K562 (cell line): Measurements from ENCODE around the gene LYST.

Source experiments
- CBX3 ChIP-seq, 2 experiments: IDR thresholded peaks; 1 replicate in 1 of 2; 2 replicates in 1 of 2; pipeline ENCODE4 v1.6.1; 2012; ENCODE audit warnings: inconsistent platforms in 2 of 2, low read length in 2 of 2, borderline replicate concordance in 1 of 2, control low read depth in 1 of 2
- ERF ChIP-seq: fragments of 450-650 bp; formaldehyde crosslinking; IDR thresholded peaks from 2 replicates; pipeline ENCODE4 v1.4.0; 2020; ENCODE audit warnings: mild to moderate bottlenecking, mixed read lengths
- GABPB2 ChIP-seq: fragments of 250-450 bp; sonication (Bioruptor Pico); conservative IDR thresholded peaks from 2 replicates; pipeline ENCODE4 v1.5.1; 2021; ENCODE audit warnings: mild to moderate bottlenecking
- NCOR1 ChIP-seq: fragments of 450-650 bp; IDR thresholded peaks from 2 replicates; pipeline ENCODE4 v1.6.1; 2016; ENCODE audit warnings: mild to moderate bottlenecking, moderate library complexity
- SP1 ChIP-seq: sonication (generic); formaldehyde crosslinking; IDR thresholded peaks from 2 replicates; pipeline ENCODE4 v1.8.1; 2022; ENCODE audit warnings: mild to moderate bottlenecking, missing genetic modification reagents
- TCF7L2 ChIP-seq: fragments of 150-350 bp; IDR thresholded peaks from 2 replicates; pipeline ENCODE4 v1.6.1; 2016; ENCODE audit warnings: low read depth, mild to moderate bottlenecking, low read length, moderate library complexity
- TEAD4 ChIP-seq, 2 experiments: sonication (generic) in 1 of 2; formaldehyde crosslinking in 1 of 2; IDR thresholded peaks; 2 replicates each; pipeline versions ENCODE4 v1.6.1 to v1.8.0; 2012 to 2022; ENCODE audit warnings: borderline replicate concordance in 1 of 2, inconsistent platforms in 1 of 2, low read length in 1 of 2, mild to moderate bottlenecking in 1 of 2, missing genetic modification reagents in 1 of 2
- TF ChIP-seq, protein P1 (sequence below): sonication (generic); formaldehyde crosslinking; IDR thresholded peaks from 2 replicates; pipeline ENCODE4 v1.8.1; 2023; ENCODE audit warnings: mild to moderate bottlenecking, missing genetic modification reagents

DNA sequence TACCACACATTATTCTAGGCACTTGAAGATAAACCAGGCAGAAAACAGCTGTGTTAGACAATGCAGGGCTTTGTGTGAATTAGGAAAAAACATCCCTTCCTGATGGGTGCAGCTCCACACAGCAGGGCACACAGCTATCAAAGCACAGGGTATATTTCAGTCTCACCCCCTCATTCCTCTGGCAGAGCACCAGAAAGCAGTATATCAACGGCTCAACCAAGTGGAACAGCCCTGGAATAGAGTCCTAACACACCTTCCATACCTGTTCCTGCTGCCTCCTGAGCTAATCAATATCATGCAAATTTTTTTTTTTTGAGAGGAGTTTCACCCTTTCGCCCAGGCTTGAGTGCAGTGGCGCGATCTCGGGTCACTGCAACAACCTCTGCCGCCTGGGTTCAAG lies 32.1 kb downstream of the LYST start:
- TF ChIP-seq, protein P1, sequence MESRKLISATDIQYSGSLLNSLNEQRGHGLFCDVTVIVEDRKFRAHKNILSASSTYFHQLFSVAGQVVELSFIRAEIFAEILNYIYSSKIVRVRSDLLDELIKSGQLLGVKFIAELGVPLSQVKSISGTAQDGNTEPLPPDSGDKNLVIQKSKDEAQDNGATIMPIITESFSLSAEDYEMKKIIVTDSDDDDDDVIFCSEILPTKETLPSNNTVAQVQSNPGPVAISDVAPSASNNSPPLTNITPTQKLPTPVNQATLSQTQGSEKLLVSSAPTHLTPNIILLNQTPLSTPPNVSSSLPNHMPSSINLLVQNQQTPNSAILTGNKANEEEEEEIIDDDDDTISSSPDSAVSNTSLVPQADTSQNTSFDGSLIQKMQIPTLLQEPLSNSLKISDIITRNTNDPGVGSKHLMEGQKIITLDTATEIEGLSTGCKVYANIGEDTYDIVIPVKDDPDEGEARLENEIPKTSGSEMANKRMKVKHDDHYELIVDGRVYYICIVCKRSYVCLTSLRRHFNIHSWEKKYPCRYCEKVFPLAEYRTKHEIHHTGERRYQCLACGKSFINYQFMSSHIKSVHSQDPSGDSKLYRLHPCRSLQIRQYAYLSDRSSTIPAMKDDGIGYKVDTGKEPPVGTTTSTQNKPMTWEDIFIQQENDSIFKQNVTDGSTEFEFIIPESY (CRISPR knock-in tag): no peak
- no peak for TF ChIP-seq SP1 (CRISPR knock-in tag)
- TF ChIP-seq NCOR1: no peak
- no peak for TF ChIP-seq CBX3 (IDR thresholded peaks at IDR 0.05; ENCODE audit: borderline replicate concordance in 1 of 2, low read length in 2 of 2)
- no peak for TF ChIP-seq TCF7L2
- no peak for TF ChIP-seq GABPB2 (CRISPR knock-in tag)
- TF ChIP-seq TEAD4 (IDR thresholded peaks at IDR 0.05; ENCODE audit: low read length): no peak
- TF ChIP-seq TEAD4 (CRISPR knock-in tag; IDR thresholded peaks at IDR 0.05; ENCODE audit: borderline replicate concordance): no peak
- no peak for TF ChIP-seq ERF (CRISPR knock-in tag)
